Colonic mucosa (tissue), 4 donors: Measurements from ENCODE around the gene ITPR2. TPM values are rescaled to one million over a fixed set of nuclear protein-coding genes. Genes with fewer than 3 reads are reported as not detected.
"Not testable (repeated sequence)": the region's sequence is repeated elsewhere in the genome, so short reads cannot be mapped to it uniquely, and the experiment has no call there.

Source experiments
- DNase-seq: peaks from one replicate; pipeline ENCODE4 v3.0.0-alpha.2; 2020
- H3K27ac ChIP-seq: fragments of 200-600 bp; one replicate; pipeline ENCODE4 v1.8.0; 2021
- H3K27me3 ChIP-seq: fragments of 200-600 bp; one replicate; pipeline ENCODE4 v1.8.0; 2021
- H3K36me3 ChIP-seq: fragments of 200-600 bp; one replicate; pipeline ENCODE4 v1.8.0; 2021
- H3K4me1 ChIP-seq: fragments of 200-600 bp; one replicate; pipeline ENCODE4 v1.8.0; 2021; ENCODE audit warnings: mild to moderate bottlenecking
- H3K4me3 ChIP-seq: fragments of 200-600 bp; one replicate; pipeline ENCODE4 v1.8.0; 2021
- H3K9ac ChIP-seq, 2 donors: one replicate each; pipeline ENCODE4 v1.7.0; 2013; ENCODE audit warnings: control low read depth in 2 of 2, low read depth in 2 of 2, low read length in 2 of 2
- H3K9me3 ChIP-seq: fragments of 200-600 bp; one replicate; pipeline ENCODE4 v1.8.0; 2021
- CTCF ChIP-seq: fragments of 200-600 bp; IDR thresholded peaks from one replicate; pipeline ENCODE4 v1.8.0; 2022; ENCODE audit warnings: antibody characterized with exemption, mild to moderate bottlenecking
- intact Hi-C: fragments of 100-400 bp; cut with DNase I; formaldehyde crosslinking; loops from one replicate; pipeline ENCODE4 v1.14.1; 2022
- total RNA-seq, 2 donors: library from RNA; stranded (reverse); fragmentation: NEBNext Ultra II Directional in 1 of 2; extraction: Animal tissue kit (Norgen Biotek cat#: 25700) in 1 of 2; gene quantifications; one replicate each; pipeline ENCODE4 v1.2.1, GENCODE V29; 2021
- donor health status: healthy.
- donor health status: DM: no; HTN: no; CAD: no.
- donor health status: DM: no; HTN: no; CAD: no.

The ITPR2 gene
- total RNA-seq, 2 donors from 2014 or later = 15.9 to 39.3 TPM

DNA sequence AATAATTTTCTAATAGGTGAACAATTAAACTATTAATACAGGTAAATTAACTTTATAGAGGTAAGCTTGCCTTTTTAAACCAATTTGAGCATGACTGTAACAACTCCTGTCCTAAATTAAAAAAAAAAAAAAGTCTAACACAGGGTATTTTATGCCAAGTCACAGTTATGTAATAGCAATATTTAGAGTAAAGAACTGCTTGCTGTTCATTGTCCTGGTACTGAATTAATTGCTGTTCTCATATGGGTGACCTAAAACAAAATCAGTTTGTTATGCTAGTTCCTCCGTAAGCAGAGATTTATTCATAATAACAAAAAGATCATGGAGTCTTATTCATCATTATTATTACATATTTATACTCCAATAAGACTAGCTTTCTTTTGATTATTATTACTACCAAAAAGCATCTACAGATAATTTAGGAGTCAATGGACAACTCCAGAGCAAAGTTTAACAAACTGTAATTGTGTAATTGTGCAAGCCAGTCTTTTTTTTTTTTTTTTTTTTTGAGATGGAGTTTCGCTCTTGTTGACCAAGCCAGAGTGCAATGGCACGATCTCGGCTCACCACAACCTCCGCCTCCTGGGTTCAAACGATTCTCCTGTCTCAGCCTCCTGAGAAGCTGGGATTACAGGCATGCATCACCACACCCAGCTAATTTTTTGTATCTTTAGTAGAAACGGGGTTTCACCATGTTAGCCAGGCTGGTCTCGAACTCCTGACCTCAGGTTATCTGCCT, 98.3 kb downstream of the ITPR2 start:
- no peak overlapping the region for H3K9ac ChIP-seq
- H3K4me3 ChIP-seq = no peak overlapping the region
- no peaks in the 10 kb centered on the region for H3K4me1 ChIP-seq
- no peak for TF ChIP-seq CTCF
- H3K9me3 ChIP-seq = no peaks in the 10 kb centered on the region
- intact Hi-C loops = no loop called here
- no peaks in the 10 kb centered on the region for H3K36me3 ChIP-seq
- no peaks in the 10 kb centered on the region for H3K27me3 ChIP-seq
- no peak for DNase-seq
- no peak overlapping the region for H3K27ac ChIP-seq

- Histone ChIP-seq H3K36me3 (no peaks in the 10 kb centered on the region), H3K9me3 (no peaks in the 10 kb centered on the region), H3K9ac (no peak overlapping the region), H3K4me1 (no peaks in the 10 kb centered on the region), H3K4me3 (no peak overlapping the region), H3K27me3 (no peaks in the 10 kb centered on the region), H3K27ac (no peak overlapping the region)
- intact Hi-C loops = no loop called here
- no peak for TF ChIP-seq CTCF
- no peak for DNase-seq
Observed at GRCh38 chr12:26732005-26732908, 100.7 kb downstream of the ITPR2 start.

DNA sequence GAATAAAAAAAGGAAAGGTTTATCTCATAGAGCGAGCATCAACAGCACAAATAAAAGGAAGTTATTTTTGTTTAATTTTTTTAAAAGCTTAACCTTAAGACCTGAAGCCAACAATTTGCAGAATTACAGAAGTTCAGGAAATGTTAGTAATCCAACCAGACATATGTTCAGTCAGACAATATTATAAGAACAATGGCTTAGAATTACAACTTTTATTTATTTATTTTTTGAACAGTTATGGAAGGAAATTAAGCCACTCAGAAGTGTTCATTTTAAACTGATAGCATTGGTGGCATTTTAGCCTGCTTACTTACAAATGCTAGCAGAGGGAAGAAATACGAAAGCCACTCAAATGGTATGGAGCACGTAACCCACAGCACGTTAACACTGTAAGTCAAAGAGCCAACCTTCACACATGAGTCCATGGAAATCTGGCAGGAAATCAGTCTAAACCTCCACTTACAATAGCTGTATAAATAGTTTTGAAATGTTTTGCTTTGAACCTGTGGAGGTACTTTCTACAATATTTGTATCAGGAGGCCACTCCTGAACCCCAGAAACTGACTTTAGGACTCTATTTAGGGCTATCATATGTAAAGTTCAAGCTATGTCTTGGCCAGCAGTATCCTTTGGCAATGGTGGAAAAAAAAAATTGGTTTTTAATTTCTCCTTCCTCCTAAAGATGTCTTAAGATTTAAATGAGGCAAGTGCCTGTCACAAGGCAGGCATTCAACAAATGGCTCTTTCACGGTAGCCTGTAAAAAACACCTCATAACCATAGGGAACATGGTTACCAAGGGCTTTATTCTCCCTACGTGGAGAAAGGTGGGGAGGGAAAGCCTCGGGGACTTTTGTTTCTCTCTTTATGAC, 102.3 kb downstream of the ITPR2 start:
- Histone ChIP-seq H3K4me1 (no peaks in the 10 kb centered on the region), H3K9ac (no peak overlapping the region), H3K9me3 (no peaks in the 10 kb centered on the region), H3K27me3 (no peaks in the 10 kb centered on the region), H3K4me3 (no peak overlapping the region), H3K36me3 (no peaks in the 10 kb centered on the region), H3K27ac (no peak overlapping the region)
- DNase-seq = no peak
- intact Hi-C loops = no loop called here
- TF ChIP-seq CTCF = no peak

GRCh38 chr12:26729137-26729671, 103.8 kb downstream of the ITPR2 start:
- H3K4me1 ChIP-seq, H3K9me3 ChIP-seq, H3K9ac ChIP-seq, H3K4me3 ChIP-seq, DNase-seq, H3K27me3 ChIP-seq, intact Hi-C loops, H3K36me3 ChIP-seq, H3K27ac ChIP-seq: not testable (repeated sequence)

DNA sequence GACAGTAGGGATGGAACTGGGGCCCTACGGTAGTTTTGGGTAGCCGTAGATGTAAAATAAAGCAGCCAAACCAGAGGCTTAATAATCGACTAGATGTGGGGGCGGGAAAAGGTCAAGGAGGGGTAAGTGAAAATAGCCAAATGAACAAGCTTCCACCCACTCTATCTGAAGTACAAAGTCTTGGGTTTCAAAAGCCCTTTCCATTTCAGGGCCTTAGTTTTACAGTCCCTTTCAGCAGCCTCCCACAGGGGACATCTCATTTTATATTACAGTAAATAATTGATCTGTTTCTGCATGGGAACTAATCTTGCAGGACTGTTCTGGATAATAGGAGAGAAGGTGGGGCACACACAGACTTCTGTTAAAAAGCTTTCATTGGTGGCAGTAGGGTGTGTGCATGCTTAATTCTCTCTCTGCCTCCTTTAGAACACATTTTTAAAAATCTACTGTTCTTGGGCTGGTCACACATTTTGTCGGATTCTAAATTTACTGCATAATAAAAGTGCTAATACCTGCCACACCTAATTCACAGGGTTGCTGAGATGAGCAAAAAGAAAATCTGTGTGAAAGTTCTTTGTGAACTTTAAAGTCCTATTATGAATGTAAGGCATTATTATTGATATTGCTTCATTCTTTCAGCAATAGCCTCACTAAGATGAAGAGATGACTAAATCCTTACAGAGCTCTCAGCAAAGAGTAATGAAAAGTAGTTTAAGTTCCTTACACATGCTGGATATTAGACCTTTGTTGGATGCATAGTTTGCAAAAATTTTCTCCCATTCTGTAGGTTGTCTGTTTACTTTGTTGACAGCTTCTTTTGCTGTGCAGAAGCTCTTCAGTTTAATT, 104.6 kb downstream of the ITPR2 start:
- Histone ChIP-seq H3K27me3 (no peaks in the 10 kb centered on the region), H3K9ac (no peak overlapping the region), H3K4me1 (no peaks in the 10 kb centered on the region), H3K36me3 (no peaks in the 10 kb centered on the region), H3K9me3 (no peaks in the 10 kb centered on the region), H3K27ac (no peak overlapping the region), H3K4me3 (no peak overlapping the region)
- TF ChIP-seq CTCF = no peak
- no peak for DNase-seq
- intact Hi-C loops = no loop called here
